ENCODE data around the gene COL13A1. TPM values are rescaled to one million over a fixed set of nuclear protein-coding genes. Genes with fewer than 3 reads are reported as not detected.

COL13A1 gene
- total RNA-seq, 4 donors from 2014 or later: 1.2 to 6.8 (median 3.9) TPM

- ATAC-seq: no peak
- Histone ChIP-seq H3K4me3 (no peak overlapping the region), H3K36me3 (no peaks in the 10 kb centered on the region)
These were observed 62.6 kb downstream of the COL13A1 start for GRCh38 chr10:69864321-69864720.

GRCh38 chr10:69865450-69865849 is 63.7 kb downstream of the COL13A1 start:
- Histone ChIP-seq H3K4me1 (peaks cover 0 to 38% (median 3%) of the 10 kb centered on the region in 3 donors), H3K9me3 (no peaks in the 10 kb centered on the region), H3K36me3 (no peaks in the 10 kb centered on the region), H3K27me3 (no peaks in the 10 kb centered on the region), H3K4me3 (no peak overlapping the region), H3K27ac (no peak overlapping the region)
- ATAC-seq: no peak
- no CpG with 5 or more reads among the region's 1 CpG for WGBS, 2 donors (ENCODE audit: low coverage in 1 of 2)
- no peak for TF ChIP-seq POLR2A (IDR thresholded peaks at IDR 0.05)
- no peak for TF ChIP-seq POLR2AphosphoS5 (IDR thresholded peaks at IDR 0.05)
- TF ChIP-seq CTCF (IDR thresholded peaks at IDR 0.05): no peak
- no peak for TF ChIP-seq EP300 (IDR thresholded peaks at IDR 0.05)

More at GRCh38 chr10:69864321-69864720, 62.6 kb downstream of the COL13A1 start:
- H3K4me1 ChIP-seq: peaks cover 0 to 38% (median 3%) of the 10 kb centered on the region in 3 donors
- H3K9me3 ChIP-seq: no peaks in the 10 kb centered on the region
- H3K27ac ChIP-seq: no peak overlapping the region
- TF ChIP-seq CTCF (IDR thresholded peaks at IDR 0.05) (no peak), POLR2A (IDR thresholded peaks at IDR 0.05) (no peak), POLR2AphosphoS5 (IDR thresholded peaks at IDR 0.05) (no peak), EP300 (IDR thresholded peaks at IDR 0.05) (no peak)
- WGBS, 2 donors (ENCODE audit: low coverage in 1 of 2): 39 to 55% methylated on average over 2 to 3 of the region's 3 CpGs
- H3K27me3 ChIP-seq: no peaks in the 10 kb centered on the region

- Histone ChIP-seq H3K36me3 (no peaks in the 10 kb centered on the region), H3K4me3 (peak overlapping the region in 1 of 2 donors; percentile 40), H3K4me1 (peaks cover 0 to 32% (median 3%) of the 10 kb centered on the region in 3 donors), H3K27ac (peak overlapping the region in 3 of 4 donors; percentile 75 to 79 (median 77)), H3K9me3 (no peaks in the 10 kb centered on the region), H3K27me3 (no peaks in the 10 kb centered on the region)
- no peak for TF ChIP-seq EP300 (IDR thresholded peaks at IDR 0.05)
- TF ChIP-seq POLR2A (IDR thresholded peaks at IDR 0.05): no peak
- no peak for TF ChIP-seq POLR2AphosphoS5 (IDR thresholded peaks at IDR 0.05)
- TF ChIP-seq CTCF (IDR thresholded peaks at IDR 0.05): no peak
- ATAC-seq: peak; percentile 23
- WGBS, 2 donors (ENCODE audit: low coverage in 1 of 2): 53% methylated on average over 2 of the region's 5 CpGs; no CpG with 5 or more reads in 1 of the 2 donors
These were observed 64.6 kb downstream of the COL13A1 start for GRCh38 chr10:69866246-69866687.

GRCh38 chr10:69866688-69867461 is 65.2 kb downstream of the COL13A1 start:
- TF ChIP-seq EP300 (IDR thresholded peaks at IDR 0.05): no peak
- Histone ChIP-seq H3K36me3 (no peaks in the 10 kb centered on the region), H3K4me1 (peaks cover 0 to 26% (median 0%) of the 10 kb centered on the region in 3 donors), H3K4me3 (peak overlapping the region; percentile 10 to 40), H3K9me3 (no peaks in the 10 kb centered on the region), H3K27ac (peak overlapping the region in 3 of 4 donors; percentile 75 to 79 (median 77)), H3K27me3 (no peaks in the 10 kb centered on the region)
- 22 to 28% methylated on average over 10 to 24 of the region's 28 CpGs for WGBS, 2 donors (ENCODE audit: low coverage in 1 of 2)
- ATAC-seq: peak; percentile 77

- no peak overlapping the region for H3K4me3 ChIP-seq
- no peaks in the 10 kb centered on the region for H3K27me3 ChIP-seq
- TF ChIP-seq POLR2A (IDR thresholded peaks at IDR 0.05) (no peak), POLR2AphosphoS5 (IDR thresholded peaks at IDR 0.05) (no peak), EP300 (IDR thresholded peaks at IDR 0.05) (no peak), CTCF (IDR thresholded peaks at IDR 0.05) (no peak)
- peak overlapping the region in 1 of 4 donors; percentile 75 for H3K27ac ChIP-seq
- H3K9me3 ChIP-seq: no peaks in the 10 kb centered on the region
- H3K36me3 ChIP-seq: no peaks in the 10 kb centered on the region
- no peak for ATAC-seq
- 76% methylated on average over 5 to 7 of the region's 13 CpGs for WGBS, 2 donors (ENCODE audit: low coverage in 1 of 2)
- H3K4me1 ChIP-seq: peaks cover 0 to 22% (median 0%) of the 10 kb centered on the region in 3 donors
These were observed 66.2 kb downstream of the COL13A1 start for GRCh38 chr10:69867699-69868558.
